HG03442 (cell line): ENCODE data around the gene ZNF415.

Experiments used
- ATAC-seq: cut with Tn5 transposase; IDR thresholded peaks from one replicate; pipeline ENCODE4 v1.9.1; 2021; ENCODE audit warnings: mild to moderate bottlenecking, moderate library complexity; ENCODE audit not compliant: unreplicated experiment

Gene ZNF415

DNA sequence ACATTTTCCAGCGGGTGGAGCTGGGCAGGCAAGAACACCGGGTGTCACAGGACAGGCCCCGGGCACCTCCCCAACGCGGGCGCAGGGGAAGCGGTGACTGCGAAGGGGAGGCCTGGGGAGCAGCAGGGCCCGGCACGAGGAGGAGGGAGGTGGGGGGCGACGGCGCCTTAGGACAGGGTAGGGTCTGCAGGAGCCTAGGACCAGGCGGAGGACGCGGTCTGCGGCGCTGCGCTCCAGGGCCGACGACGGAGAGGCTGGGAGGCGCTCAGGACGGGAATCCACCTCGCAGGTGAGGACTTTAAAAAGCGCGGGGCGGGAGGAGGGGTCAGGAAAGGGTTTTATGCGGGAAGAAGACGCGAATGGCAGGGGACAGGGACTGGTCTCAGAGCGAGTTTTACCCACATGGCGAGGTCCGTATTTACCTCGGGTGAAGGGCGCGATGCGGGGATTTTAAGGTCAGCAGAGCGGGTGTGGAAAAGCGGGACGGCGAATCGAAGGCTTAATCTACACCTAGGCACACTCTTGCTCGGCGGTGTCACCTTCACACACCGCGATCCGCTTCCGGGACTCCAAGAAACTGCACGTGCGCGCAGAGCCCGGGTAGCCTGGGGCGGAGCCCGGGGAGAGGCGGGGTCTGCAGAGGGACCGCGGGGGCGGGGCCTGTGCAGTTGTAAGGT, 74.7 kb downstream of the ZNF415 start:
- ATAC-seq = no peak
